ENCODE measurements around the gene TTLL11.

GRCh38 chr9:121926351-121926801 lies 166.7 kb downstream of the TTLL11 start:
- TF ChIP-seq CTCF (IDR thresholded peaks at IDR 0.05; ENCODE audit: low read depth, low read length) (no peak), MYC (IDR thresholded peaks at IDR 0.05; ENCODE audit: low read depth, low read length) (no peak), POLR2A (IDR thresholded peaks at IDR 0.05; ENCODE audit: extremely low read depth, insufficient read length) (no peak), MAX (IDR thresholded peaks at IDR 0.05; ENCODE audit: low read depth, low read length) (no peak)
